Measurements from ENCODE around the gene SYNGR3. TPM values are rescaled to one million over a fixed set of nuclear protein-coding genes. Genes with fewer than 3 reads are reported as not detected.

Gene SYNGR3
- total and polyA plus RNA-seq, 7 experiments from 2014 or later: 0.49 to 8.8 (median 0.92) TPM

DNA sequence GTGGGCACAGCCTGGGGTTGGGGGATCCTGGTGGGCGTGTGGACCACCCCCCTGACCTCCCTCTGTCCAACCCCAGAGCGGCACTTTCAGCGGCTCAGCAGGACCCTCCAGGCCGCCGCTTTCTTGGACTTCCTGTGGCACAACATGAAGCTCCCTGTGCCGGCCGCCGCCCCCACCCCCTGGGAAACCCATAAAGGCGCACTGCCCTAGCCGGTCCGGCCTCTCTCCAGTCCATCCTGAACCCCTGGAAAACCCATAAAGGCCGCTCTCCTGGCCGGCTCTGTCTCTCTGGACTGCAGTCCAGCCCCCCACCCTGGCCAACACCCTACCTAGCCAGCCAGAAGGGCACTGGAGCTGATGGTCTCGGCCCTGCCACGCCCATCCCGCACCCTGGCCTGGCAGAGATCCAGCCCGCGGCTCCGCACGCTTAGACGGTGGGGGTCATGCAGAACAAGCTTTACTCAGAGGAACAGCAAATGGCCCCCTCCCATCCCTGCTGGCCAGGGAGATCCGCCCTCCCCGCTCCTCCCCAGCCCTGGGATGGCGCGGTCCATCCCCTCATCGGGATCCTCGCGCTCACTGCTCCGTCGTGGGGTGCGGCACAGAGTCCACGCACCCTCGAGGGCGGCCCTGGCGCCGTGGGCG lies 11.2 kb upstream of the SYNGR3 start:
- POLR2A ChIA-PET: interaction anchor here (0.6 to 11.4 kb wide), 3 partner anchors 15 to 572 kb away, joined by 3 to 61 read pairs (median 8); partner anchors contain the start of genes RPS2 and TRAF7
- no peak overlapping the region for H3K4me3 ChIP-seq (ENCODE audit: low read length)

DNA sequence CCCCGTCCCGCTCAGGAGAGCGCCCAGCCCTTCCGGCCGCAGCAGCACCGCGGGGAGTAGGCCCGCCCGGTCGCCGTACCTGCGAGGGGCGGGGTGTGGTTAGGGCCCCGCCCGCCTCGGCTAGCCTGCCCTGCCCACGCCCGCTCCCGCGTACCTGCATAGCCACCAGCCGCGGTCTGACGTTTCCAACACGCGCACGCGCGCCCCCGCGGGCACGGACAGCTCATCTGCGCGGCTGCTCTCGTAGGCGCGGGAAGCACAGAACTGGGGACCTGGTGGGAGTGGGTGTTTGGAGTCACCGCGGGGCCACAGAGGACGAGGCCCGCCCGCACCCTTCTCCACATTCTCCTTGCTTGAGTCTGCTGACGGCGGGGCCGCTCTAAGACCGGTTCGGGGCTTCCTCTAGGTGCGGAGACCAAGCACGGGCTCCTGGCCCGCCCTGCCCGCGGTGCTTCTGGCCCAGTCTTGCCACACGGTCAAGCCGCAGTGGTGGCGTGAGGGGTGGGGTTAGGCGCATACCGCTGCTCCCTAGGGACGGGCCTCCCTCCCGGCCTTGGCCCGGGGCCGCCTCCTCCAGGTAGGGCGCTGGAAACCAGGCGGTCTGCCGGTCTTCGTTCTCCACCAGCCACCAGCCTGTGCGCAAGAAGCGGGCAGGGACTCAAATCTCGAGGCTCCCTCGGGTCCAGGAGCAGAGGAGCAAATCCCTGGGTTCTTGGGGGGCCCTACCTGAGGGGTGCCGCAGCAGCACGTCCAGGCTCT lies 10.3 kb upstream of the SYNGR3 start:
- H3K27ac Mint-ChIP-seq: no peak overlapping the region
- H3K9me3 Mint-ChIP-seq: no peaks in the 10 kb centered on the region
- Histone ChIP-seq H3K36me3 (ENCODE audit: control insufficient read depth in 2 of 3, insufficient read depth in 3 of 3, low read length in 3 of 3) (peaks cover 0 to 45% (median 0%) of the 10 kb centered on the region in 3 experiments), H3K27ac (ENCODE audit: low read depth, low read length) (no peak overlapping the region), H3K27me3 (ENCODE audit: control insufficient read depth in 2 of 2, insufficient read depth in 2 of 2, low read length in 2 of 2) (peaks cover 0 to 3% of the 10 kb centered on the region in 2 donors), H3K9me3 (ENCODE audit: control insufficient read depth in 2 of 3, low read length in 3 of 3) (no peaks in the 10 kb centered on the region), H3K4me3 (ENCODE audit: low read length) (no peak overlapping the region), H3K4me1 (ENCODE audit: control insufficient read depth in 2 of 2, insufficient read depth in 2 of 2, low read length in 2 of 2) (peaks cover 0 to 6% of the 10 kb centered on the region in 2 donors)
- peaks cover 0 to 22% (median 7%) of the 10 kb centered on the region in 5 donors for H3K36me3 Mint-ChIP-seq
- H3K4me3 Mint-ChIP-seq: peak overlapping the region in 1 of 10 donors; percentile 28
- peaks cover 0 to 32% (median 8%) of the 10 kb centered on the region in 5 donors for H3K27me3 Mint-ChIP-seq
- ATAC-seq: peak; percentile 12
- DNase-seq: no peak
- H3K4me1 Mint-ChIP-seq: peaks cover 0 to 16% (median 8%) of the 10 kb centered on the region in 7 donors
- CTCF ChIA-PET: no interaction called here
- intact Hi-C loops (cut with micrococcal nuclease): no loop called here
- POLR2A ChIA-PET: interaction anchor here (0.6 to 11.4 kb wide), 3 partner anchors 16 to 573 kb away, joined by 3 to 61 read pairs (median 8); partner anchors contain the start of genes RPS2 and TRAF7

More for the DNA sequence above, 11.2 kb upstream of the SYNGR3 start:
- Histone ChIP-seq H3K27me3 (ENCODE audit: control insufficient read depth in 2 of 2, insufficient read depth in 2 of 2, low read length in 2 of 2) (peaks cover 0 to 3% of the 10 kb centered on the region in 2 donors), H3K36me3 (ENCODE audit: control insufficient read depth in 2 of 3, insufficient read depth in 3 of 3, low read length in 3 of 3) (peaks cover 0 to 50% (median 0%) of the 10 kb centered on the region in 3 experiments), H3K27ac (ENCODE audit: low read depth, low read length) (no peak overlapping the region), H3K9me3 (ENCODE audit: control insufficient read depth in 2 of 3, low read length in 3 of 3) (no peaks in the 10 kb centered on the region), H3K4me1 (ENCODE audit: control insufficient read depth in 2 of 2, insufficient read depth in 2 of 2, low read length in 2 of 2) (peaks cover 0 to 6% of the 10 kb centered on the region in 2 donors)
- DNase-seq: no peak
- peaks cover 0 to 22% (median 7%) of the 10 kb centered on the region in 5 donors for H3K36me3 Mint-ChIP-seq
- CTCF ChIA-PET: interaction anchor here (1.6 kb wide), 1 partner anchor 162 kb away, joined by 5 read pairs; no protein-coding TSS in a partner anchor
- H3K9me3 Mint-ChIP-seq: no peaks in the 10 kb centered on the region
- intact Hi-C loops (cut with micrococcal nuclease): no loop called here
- H3K27me3 Mint-ChIP-seq: peaks cover 0 to 32% (median 8%) of the 10 kb centered on the region in 5 donors
- H3K27ac Mint-ChIP-seq: no peak overlapping the region
- H3K4me3 Mint-ChIP-seq: no peak overlapping the region
- no peak for ATAC-seq
- H3K4me1 Mint-ChIP-seq: peaks cover 0 to 16% (median 8%) of the 10 kb centered on the region in 7 donors

DNA sequence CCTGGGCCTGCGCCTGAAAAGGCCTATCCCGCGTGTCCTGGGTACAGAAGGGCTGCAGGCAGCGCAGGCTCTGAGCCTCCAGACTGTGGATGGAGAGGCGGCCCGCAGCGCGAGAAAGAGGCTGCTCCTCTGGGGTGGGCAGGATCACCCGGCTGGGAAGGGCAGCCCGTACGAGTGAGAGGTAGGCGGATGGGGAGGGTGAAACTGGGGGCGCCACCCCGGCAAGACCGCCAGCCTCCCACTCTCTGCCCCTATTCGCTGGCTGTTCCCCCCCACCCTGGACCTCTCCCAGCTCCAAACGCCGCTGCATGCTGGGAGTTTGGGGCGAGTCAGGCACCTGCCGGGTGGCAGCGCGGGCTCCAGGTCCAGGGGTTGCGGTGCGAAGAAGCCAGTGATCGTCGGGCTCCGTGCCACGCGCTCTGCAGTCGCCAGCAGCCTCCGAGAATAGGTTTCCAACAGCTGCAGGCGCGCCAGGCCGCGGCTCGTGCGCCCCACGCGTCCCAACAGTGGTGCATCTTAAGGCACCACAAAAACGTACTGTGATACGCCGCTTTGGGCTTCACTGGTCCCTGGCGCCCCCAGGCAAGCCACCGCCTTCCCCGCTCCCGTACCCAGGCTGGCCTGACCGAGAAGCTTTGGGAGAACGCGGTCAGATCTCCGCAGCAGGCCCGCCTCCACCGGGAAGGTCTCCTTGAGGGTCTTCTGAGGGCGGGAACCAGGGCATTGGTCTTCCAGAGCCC lies 9.6 kb upstream of the SYNGR3 start:
- H3K9me3 ChIP-seq (ENCODE audit: control insufficient read depth in 2 of 3, low read length in 3 of 3): no peaks in the 10 kb centered on the region
- peaks cover 0 to 37% (median 0%) of the 10 kb centered on the region in 3 experiments for H3K36me3 ChIP-seq (ENCODE audit: control insufficient read depth in 2 of 3, insufficient read depth in 3 of 3, low read length in 3 of 3)
- H3K27ac Mint-ChIP-seq: no peak overlapping the region
- H3K4me3 Mint-ChIP-seq: peak overlapping the region in 1 of 10 donors; percentile 28
- H3K4me3 ChIP-seq (ENCODE audit: low read length): no peak overlapping the region
- ATAC-seq (no peak), DNase-seq (no peak)
- no peaks in the 10 kb centered on the region for H3K9me3 Mint-ChIP-seq
- H3K4me1 Mint-ChIP-seq: peaks cover 0 to 19% (median 13%) of the 10 kb centered on the region in 7 donors
- no peak overlapping the region for H3K27ac ChIP-seq (ENCODE audit: low read depth, low read length)
- CTCF ChIA-PET: no interaction called here
- POLR2A ChIA-PET: interaction anchor here (0.9 to 11.4 kb wide), 4 partner anchors 9 to 175 kb away, joined by 4 to 61 read pairs (median 16); partner anchors contain the start of genes RPS2 and TBL3
- H3K27me3 Mint-ChIP-seq: peaks cover 0 to 32% (median 8%) of the 10 kb centered on the region in 5 donors
- peaks cover 0 to 16% (median 7%) of the 10 kb centered on the region in 5 donors for H3K36me3 Mint-ChIP-seq
- H3K27me3 ChIP-seq (ENCODE audit: control insufficient read depth in 2 of 2, insufficient read depth in 2 of 2, low read length in 2 of 2): peaks cover 0 to 3% of the 10 kb centered on the region in 2 donors
- H3K4me1 ChIP-seq (ENCODE audit: control insufficient read depth in 2 of 2, insufficient read depth in 2 of 2, low read length in 2 of 2): peaks cover 0 to 13% of the 10 kb centered on the region in 2 donors
- intact Hi-C loops (cut with micrococcal nuclease): no loop called here

DNA sequence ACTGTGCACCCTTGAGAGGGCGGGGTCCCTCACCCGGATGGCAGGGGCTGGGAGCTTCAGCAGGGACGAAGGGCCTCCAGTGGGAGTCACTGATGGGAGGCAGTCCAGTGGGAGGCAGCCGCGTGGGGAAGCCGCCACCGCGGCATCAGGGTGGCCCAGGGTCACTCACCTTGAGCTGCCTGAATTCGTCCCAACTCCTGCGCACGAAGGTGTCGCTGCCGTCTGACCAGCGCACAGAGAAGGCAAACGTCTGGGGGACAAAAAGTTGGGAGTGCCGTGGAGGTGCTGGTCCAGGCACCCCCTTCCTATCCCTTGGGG lies 9.0 kb upstream of the SYNGR3 start:
- Histone ChIP-seq H3K27ac (ENCODE audit: low read depth, low read length) (no peak overlapping the region), H3K4me1 (ENCODE audit: control insufficient read depth in 2 of 2, insufficient read depth in 2 of 2, low read length in 2 of 2) (peaks cover 0 to 13% of the 10 kb centered on the region in 2 donors), H3K4me3 (ENCODE audit: low read length) (no peak overlapping the region), H3K27me3 (ENCODE audit: control insufficient read depth in 2 of 2, insufficient read depth in 2 of 2, low read length in 2 of 2) (peaks cover 0 to 3% of the 10 kb centered on the region in 2 donors), H3K36me3 (ENCODE audit: control insufficient read depth in 2 of 3, insufficient read depth in 3 of 3, low read length in 3 of 3) (peaks cover 0 to 35% (median 0%) of the 10 kb centered on the region in 3 experiments), H3K9me3 (ENCODE audit: control insufficient read depth in 2 of 3, low read length in 3 of 3) (no peaks in the 10 kb centered on the region)
- H3K36me3 Mint-ChIP-seq: peaks cover 0 to 12% (median 7%) of the 10 kb centered on the region in 5 donors
- H3K4me3 Mint-ChIP-seq: no peak overlapping the region
- POLR2A ChIA-PET: interaction anchor here (0.9 to 11.4 kb wide), 5 partner anchors 9 to 174 kb away, joined by 4 to 61 read pairs (median 16); partner anchors contain the start of genes RPS2 and TBL3
- DNase-seq: no peak
- intact Hi-C loops (cut with micrococcal nuclease): no loop called here
- peaks cover 0 to 24% (median 14%) of the 10 kb centered on the region in 7 donors for H3K4me1 Mint-ChIP-seq
- no peak overlapping the region for H3K27ac Mint-ChIP-seq
- no peak for ATAC-seq
- H3K27me3 Mint-ChIP-seq: peaks cover 0 to 32% (median 8%) of the 10 kb centered on the region in 5 donors
- CTCF ChIA-PET: no interaction called here
- H3K9me3 Mint-ChIP-seq: no peaks in the 10 kb centered on the region

DNA sequence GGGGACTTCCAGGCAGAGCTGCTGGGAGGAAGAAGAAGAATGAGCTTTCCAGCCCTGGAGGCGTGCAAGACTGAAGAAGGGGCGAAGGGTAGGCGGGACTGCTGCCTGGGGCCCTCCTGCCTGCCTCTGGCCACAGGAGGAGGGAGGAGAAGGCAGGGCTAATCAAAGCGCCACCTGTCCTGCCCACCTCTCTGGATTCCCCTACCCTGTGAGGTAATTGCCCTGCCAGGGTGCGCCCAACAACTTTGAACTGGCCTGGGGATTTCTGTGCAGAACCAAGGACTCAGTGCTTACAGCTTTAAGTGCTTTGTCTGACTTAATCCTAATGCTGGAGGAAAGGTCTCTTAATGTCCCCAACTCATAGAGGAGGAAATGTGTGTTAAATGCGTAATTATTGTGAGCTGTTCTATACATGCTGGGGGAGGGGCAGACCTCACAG lies 8.4 kb upstream of the SYNGR3 start, which contains the start of gene NOXO1:
NOXO1 (minus strand) TSS at position 72 of the 439 bp plus-strand sequence. CDS start 290 bp downstream, outside the sequence.
- Mint-ChIP-seq H3K27ac (no peak within 1 kb of the TSS), H3K36me3 (peaks cover 0 to 9% (median 6%) of the 10 kb centered on the region in 5 donors), H3K4me1 (peaks cover 0 to 26% (median 14%) of the 10 kb centered on the region in 7 donors), H3K4me3 (peak within 1 kb of the TSS in 7 of 10 donors; percentile 23 to 83 (median 49)), H3K9me3 (no peaks in the 10 kb centered on the region), H3K27me3 (peaks cover 1 to 32% (median 8%) of the 10 kb centered on the region in 5 donors)
- Histone ChIP-seq H3K36me3 (ENCODE audit: control insufficient read depth in 2 of 3, insufficient read depth in 3 of 3, low read length in 3 of 3) (peaks cover 0 to 35% (median 0%) of the 10 kb centered on the region in 3 experiments), H3K27me3 (ENCODE audit: control insufficient read depth in 2 of 2, insufficient read depth in 2 of 2, low read length in 2 of 2) (peaks cover 0 to 3% of the 10 kb centered on the region in 2 donors), H3K4me3 (ENCODE audit: low read length) (no peak within 1 kb of the TSS), H3K27ac (ENCODE audit: low read depth, low read length) (no peak within 1 kb of the TSS), H3K4me1 (ENCODE audit: control insufficient read depth in 2 of 2, insufficient read depth in 2 of 2, low read length in 2 of 2) (peaks cover 0 to 13% of the 10 kb centered on the region in 2 donors), H3K9me3 (ENCODE audit: control insufficient read depth in 2 of 3, low read length in 3 of 3) (no peaks in the 10 kb centered on the region)
- no peak for DNase-seq
- intact Hi-C loops (cut with micrococcal nuclease): no loop called here
- POLR2A ChIA-PET: interaction anchor here (1.1 to 11.4 kb wide), 4 partner anchors 10 to 20 kb away, joined by 4 to 61 read pairs (median 22); partner anchors contain the start of genes RPS2 and TBL3
- ATAC-seq: no peak
- CTCF ChIA-PET: no interaction called here
